OCI-LY7 (cell line): ENCODE data around the gene AXIN1. TPM values are rescaled to one million over a fixed set of nuclear protein-coding genes. Genes with fewer than 3 reads are reported as not detected.

Source experiments
- BruUV-seq: library from RNA; stranded (reverse); fragments of 400-500 nt; replicated peaks from 2 replicates; lab custom pipeline; 2021; lab: Mats Ljungman, UMichigan
- CTCF ChIA-PET: fragments of 300-600 bp; sonication (Branson Sonifier 250); formaldehyde crosslinking; loops from one replicate; lab custom pipeline; 2022; ENCODE audit warnings: antibody characterized with exemption; ENCODE audit not compliant: unreplicated experiment; lab: Charles Lee
- POLR2A ChIA-PET: fragments of 300-600 bp; sonication (Branson Sonifier 250); formaldehyde crosslinking; loops from one replicate; lab custom pipeline; 2022; ENCODE audit warnings: antibody characterized with exemption; lab: Charles Lee
- DNase-seq: peaks from one replicate; pipeline ENCODE4 v3.0.0-alpha.2; 2015; ENCODE audit warnings: low spot score
- H2AFZ ChIP-seq: fragments of 200-600 bp; sonication (generic), shearing (Covaris generic); 2 replicates; pipeline ENCODE4 v1.6.1; 2014; ENCODE audit warnings: mild to moderate bottlenecking, antibody characterized with exemption, low read length, moderate library complexity
- H3K27ac ChIP-seq: fragments of 200-600 bp; sonication (generic); 2 replicates; pipeline ENCODE4 v1.5.1; 2014; ENCODE audit warnings: mixed run types, low read depth, mild to moderate bottlenecking, moderate library complexity, low read length, inconsistent platforms; ENCODE audit not compliant: poor library complexity, severe bottlenecking
- H3K36me3 ChIP-seq: fragments of 200-600 bp; sonication (generic); 2 replicates; pipeline ENCODE4 v1.6.1; 2014; ENCODE audit warnings: mild to moderate bottlenecking, antibody characterized with exemption, low read length, moderate library complexity, mixed read lengths; ENCODE audit not compliant: insufficient read depth
- H3K4me1 ChIP-seq: fragments of 200-600 bp; sonication (generic); 2 replicates; pipeline ENCODE4 v1.5.1; 2014; ENCODE audit warnings: mild to moderate bottlenecking, low read length; ENCODE audit not compliant: insufficient read depth, poor library complexity, severe bottlenecking
- H3K4me2 ChIP-seq: fragments of 200-600 bp; sonication (generic); 2 replicates; pipeline ENCODE4 v1.6.1; 2014; ENCODE audit warnings: mild to moderate bottlenecking, low read length
- H3K4me3 ChIP-seq: fragments of 200-600 bp; sonication (generic); 2 replicates; pipeline ENCODE4 v1.5.1; 2014; ENCODE audit warnings: mild to moderate bottlenecking, low read depth, low read length; ENCODE audit not compliant: poor library complexity, severe bottlenecking
- H3K79me2 ChIP-seq: fragments of 200-600 bp; sonication (generic); 2 replicates; pipeline ENCODE4 v1.6.1; 2016; ENCODE audit warnings: low read depth, mild to moderate bottlenecking, low read length, moderate library complexity, mixed read lengths; ENCODE audit not compliant: insufficient read depth
- H3K9me2 ChIP-seq: fragments of 200-600 bp; sonication (generic); 2 replicates; pipeline ENCODE4 v1.6.1; 2016; ENCODE audit warnings: mild to moderate bottlenecking, low read length, mixed read lengths; ENCODE audit not compliant: insufficient read depth
- H3K9me3 ChIP-seq: fragments of 200-600 bp; sonication (generic); 2 replicates; pipeline ENCODE4 v1.6.1; 2014; ENCODE audit warnings: mild to moderate bottlenecking, mixed run types, low read length, mixed read lengths
- H4K20me1 ChIP-seq: fragments of 200-600 bp; sonication (generic); 2 replicates; pipeline ENCODE4 v1.6.1; 2014; ENCODE audit warnings: mild to moderate bottlenecking, antibody characterized with exemption, low read length, moderate library complexity, mixed read lengths; ENCODE audit not compliant: insufficient read depth
- EZH2phosphoT487 ChIP-seq: fragments of 200-600 bp; sonication (generic); IDR thresholded peaks from 2 replicates; pipeline ENCODE4 v1.6.1; 2018; ENCODE audit warnings: low read depth, borderline replicate concordance, mild to moderate bottlenecking, mixed run types, antibody characterized with exemption, low read length, moderate library complexity, mixed read lengths
- intact Hi-C: fragments of 100-400 bp; cut with micrococcal nuclease; formaldehyde crosslinking; loops from one replicate; pipeline ENCODE4 v1.10.0; 2022; ENCODE audit not compliant: unreplicated experiment
- total RNA-seq, 2 experiments: library from RNA; depleted of rRNA in 1 of 2; stranded (reverse); fragments of >200 nt in 1 of 2; shearing (Covaris generic) in 1 of 2; gene quantifications; 2 replicates each; pipeline ENCODE4 v1.2.3, GENCODE V29; 2014 to 2022
- TF ChIP-seq, protein P1 (sequence below): fragments of 200-600 bp; sonication (generic); conservative IDR thresholded peaks from 2 replicates; pipeline ENCODE4 v1.5.1; 2014; ENCODE audit warnings: mild to moderate bottlenecking, antibody characterized with exemption, low read length, moderate library complexity, mixed read lengths

Gene AXIN1
- total RNA-seq, 2 experiments from 2014 or later, result 29.0 to 30.3 TPM

DNA sequence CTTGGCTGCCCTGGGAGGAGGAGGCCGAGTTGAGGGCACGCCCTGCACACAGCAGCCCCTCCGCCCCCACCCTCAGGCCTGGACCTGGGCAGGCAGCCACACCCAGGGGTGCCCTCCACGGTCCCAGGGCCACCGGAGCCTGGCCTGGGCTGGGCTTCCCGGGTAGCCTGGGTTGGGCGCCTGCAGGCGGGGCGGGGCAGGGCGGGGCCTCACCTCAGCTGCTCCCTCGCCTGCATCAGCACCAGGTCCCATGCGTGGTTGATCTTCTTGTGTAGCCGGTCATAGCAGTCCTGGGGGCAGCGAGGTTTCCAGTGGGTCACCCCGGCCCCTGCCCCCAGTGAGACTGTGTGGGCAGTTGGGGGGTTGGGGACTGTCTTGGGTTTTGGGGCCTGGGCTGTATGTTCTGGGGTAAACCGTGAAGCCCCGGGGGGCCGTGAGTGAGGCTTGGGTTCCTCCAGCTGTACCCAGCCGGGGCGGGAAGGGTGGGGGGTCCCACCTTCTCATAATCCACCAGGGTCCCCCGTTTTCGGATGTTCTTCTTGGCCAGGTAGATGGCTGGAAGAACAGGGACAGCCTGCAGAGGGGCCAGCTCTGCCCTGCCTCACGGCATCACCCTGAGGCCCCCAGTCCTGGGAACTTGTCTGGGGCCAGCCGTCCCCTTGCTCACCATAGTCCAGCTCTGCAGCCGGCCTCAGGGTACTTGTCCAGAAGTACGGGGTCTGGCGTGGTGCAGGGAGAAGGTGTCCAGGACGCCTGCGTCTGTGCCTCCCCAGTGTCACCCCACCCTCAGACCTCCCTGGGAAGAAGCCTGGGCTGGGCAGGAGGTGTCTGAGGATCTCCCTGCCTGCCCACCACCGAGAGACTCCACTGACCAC lies 78.7 kb downstream of the AXIN1 start:
- intact Hi-C loops, result no loop called here
- Histone ChIP-seq H3K9me2 (no peaks in the 10 kb centered on the region), H3K79me2 (no peaks in the 10 kb centered on the region), H4K20me1 (no peaks in the 10 kb centered on the region), H2AFZ (no peak overlapping the region), H3K9me3 (no peaks in the 10 kb centered on the region), H3K4me1 (no peaks in the 10 kb centered on the region), H3K27ac (no peak overlapping the region), H3K4me3 (no peak overlapping the region), H3K4me2 (no peak overlapping the region), H3K36me3 (no peaks in the 10 kb centered on the region)
- no TSS peak for BruUV-seq
- no peak for DNase-seq
- ChIA-PET CTCF (no interaction called here), POLR2A (no interaction called here)
- TF ChIP-seq, protein P1, sequence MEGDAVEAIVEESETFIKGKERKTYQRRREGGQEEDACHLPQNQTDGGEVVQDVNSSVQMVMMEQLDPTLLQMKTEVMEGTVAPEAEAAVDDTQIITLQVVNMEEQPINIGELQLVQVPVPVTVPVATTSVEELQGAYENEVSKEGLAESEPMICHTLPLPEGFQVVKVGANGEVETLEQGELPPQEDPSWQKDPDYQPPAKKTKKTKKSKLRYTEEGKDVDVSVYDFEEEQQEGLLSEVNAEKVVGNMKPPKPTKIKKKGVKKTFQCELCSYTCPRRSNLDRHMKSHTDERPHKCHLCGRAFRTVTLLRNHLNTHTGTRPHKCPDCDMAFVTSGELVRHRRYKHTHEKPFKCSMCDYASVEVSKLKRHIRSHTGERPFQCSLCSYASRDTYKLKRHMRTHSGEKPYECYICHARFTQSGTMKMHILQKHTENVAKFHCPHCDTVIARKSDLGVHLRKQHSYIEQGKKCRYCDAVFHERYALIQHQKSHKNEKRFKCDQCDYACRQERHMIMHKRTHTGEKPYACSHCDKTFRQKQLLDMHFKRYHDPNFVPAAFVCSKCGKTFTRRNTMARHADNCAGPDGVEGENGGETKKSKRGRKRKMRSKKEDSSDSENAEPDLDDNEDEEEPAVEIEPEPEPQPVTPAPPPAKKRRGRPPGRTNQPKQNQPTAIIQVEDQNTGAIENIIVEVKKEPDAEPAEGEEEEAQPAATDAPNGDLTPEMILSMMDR, result no peak
- TF ChIP-seq EZH2phosphoT487, result no peak

DNA sequence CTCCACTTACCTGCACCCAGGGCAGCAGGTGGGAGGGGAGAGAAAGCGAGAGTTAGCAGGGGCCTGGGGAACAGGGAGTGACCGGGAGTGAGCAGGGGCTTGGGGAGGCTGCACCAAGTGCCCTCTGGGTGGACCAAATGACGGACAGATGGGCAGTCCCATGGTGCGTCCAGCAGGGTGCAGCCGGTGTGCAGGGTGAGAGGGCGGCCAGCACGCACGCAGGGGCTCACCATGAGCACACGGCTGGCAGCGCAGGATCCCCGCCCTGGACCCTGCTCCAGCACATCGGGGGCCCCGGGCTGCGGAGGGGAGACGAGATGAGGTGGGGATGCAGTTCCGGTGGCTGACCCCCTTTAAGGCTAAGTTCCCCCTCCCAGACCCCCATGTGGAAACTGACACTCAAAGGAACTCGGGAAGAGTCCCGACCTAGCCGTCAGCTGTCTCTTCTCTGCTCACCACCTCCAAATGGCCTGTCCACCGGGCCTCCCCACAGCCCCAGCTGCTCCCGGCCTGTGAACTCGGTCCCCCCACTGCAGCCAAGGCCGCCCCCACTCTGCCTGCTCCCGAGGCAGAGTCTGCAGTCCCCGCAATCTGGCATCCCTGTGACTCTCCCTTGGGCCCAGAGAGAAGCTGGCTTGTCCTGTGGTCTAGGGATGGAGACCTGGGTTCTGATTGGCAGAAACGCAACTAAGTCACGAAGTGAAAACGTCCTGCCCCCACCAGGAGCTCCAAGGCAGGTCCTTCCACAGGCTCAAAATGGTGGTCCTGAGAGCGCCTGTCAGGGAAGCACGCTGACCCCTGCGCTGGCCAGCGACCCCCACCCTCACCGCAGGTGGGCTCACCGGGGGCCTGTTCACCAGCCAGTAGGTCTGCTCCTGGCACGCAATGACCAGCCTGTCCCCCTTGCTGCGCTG lies 79.6 kb downstream of the AXIN1 start:
- Histone ChIP-seq H3K9me3 (no peaks in the 10 kb centered on the region), H4K20me1 (no peaks in the 10 kb centered on the region), H3K27ac (no peak overlapping the region), H3K4me1 (no peaks in the 10 kb centered on the region), H3K79me2 (no peaks in the 10 kb centered on the region), H3K4me2 (no peak overlapping the region), H2AFZ (no peak overlapping the region), H3K9me2 (no peaks in the 10 kb centered on the region), H3K36me3 (no peaks in the 10 kb centered on the region), H3K4me3 (no peak overlapping the region)
- no peak for DNase-seq
- BruUV-seq, result no TSS peak
- ChIA-PET POLR2A (no interaction called here), CTCF (no interaction called here)
- no peak for TF ChIP-seq EZH2phosphoT487
- intact Hi-C loops, result no loop called here

DNA sequence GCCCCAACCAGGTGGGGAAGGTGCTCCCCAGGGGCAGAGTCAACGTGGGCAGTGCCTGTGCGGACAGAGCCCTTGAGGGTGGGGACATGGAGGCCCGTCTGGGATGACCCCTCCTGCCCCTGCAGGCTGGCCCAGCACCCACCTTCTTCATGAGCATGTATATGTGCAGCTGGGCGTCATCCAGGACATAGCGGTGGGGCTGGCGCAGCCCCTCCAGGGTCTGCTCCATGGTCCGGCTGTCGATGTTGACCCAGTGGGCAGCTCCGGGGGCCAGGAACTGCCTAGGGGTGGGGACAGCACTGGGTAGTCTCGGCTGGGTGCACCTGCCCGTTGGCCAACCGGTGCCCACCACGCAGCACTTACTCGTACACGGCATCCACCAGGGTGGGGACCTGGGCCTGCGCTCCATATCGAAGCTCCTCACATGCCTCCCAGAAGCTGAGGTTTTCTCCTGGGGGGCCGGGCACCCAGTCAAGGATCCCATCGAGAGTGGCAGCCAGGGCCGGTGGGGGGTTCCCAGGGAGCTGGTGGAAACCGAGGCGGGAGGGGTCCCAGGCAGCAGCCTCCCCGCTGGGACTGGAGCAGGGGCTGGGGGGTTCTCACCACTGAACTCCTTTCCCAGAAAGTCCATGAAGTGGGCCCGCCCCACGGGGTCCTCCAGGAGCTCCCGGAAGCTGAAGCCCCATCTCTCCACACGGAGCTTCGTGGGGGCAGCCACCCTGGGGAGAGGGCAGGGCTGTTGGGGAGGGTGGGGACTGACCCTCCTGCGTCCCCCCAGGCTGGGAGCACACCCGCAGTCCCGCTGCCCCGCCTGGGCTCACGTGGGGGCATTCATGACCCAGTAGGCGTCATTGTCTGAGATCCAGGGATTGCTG lies 81.9 kb downstream of the AXIN1 start:
- Histone ChIP-seq H3K4me2 (no peak overlapping the region), H4K20me1 (no peaks in the 10 kb centered on the region), H3K79me2 (no peaks in the 10 kb centered on the region), H3K36me3 (no peaks in the 10 kb centered on the region), H3K4me1 (no peaks in the 10 kb centered on the region), H3K9me3 (no peaks in the 10 kb centered on the region), H3K9me2 (no peaks in the 10 kb centered on the region), H3K27ac (no peak overlapping the region), H3K4me3 (no peak overlapping the region), H2AFZ (no peak overlapping the region)
- BruUV-seq, result no TSS peak
- ChIA-PET CTCF (no interaction called here), POLR2A (no interaction called here)
- intact Hi-C loops, result no loop called here
- no peak for DNase-seq
- TF ChIP-seq EZH2phosphoT487, result no peak
- TF ChIP-seq, protein P1, result no peak
